GM12878 (cell line): ENCODE results near the gene YEATS4. TPM values are rescaled to one million over a fixed set of nuclear protein-coding genes. Genes with fewer than 3 reads are reported as not detected.

Experiments used
- ATF3 ChIP-seq: IDR thresholded peaks from 2 replicates; pipeline ENCODE4 v1.6.1; 2011; ENCODE audit warnings: low read depth, mild to moderate bottlenecking, low read length, moderate library complexity, borderline replicate concordance; ENCODE audit errors: extremely low read depth
- BCL11A ChIP-seq: IDR thresholded peaks from 2 replicates; pipeline ENCODE4 v1.6.1; 2011; ENCODE audit warnings: low read depth, low read length
- BHLHE40 ChIP-seq, 2 experiments: fragments of 450-650 bp in 1 of 2; IDR thresholded peaks; 2 replicates each; pipeline ENCODE4 v1.6.1; 2011 to 2017; ENCODE audit warnings: low read depth in 2 of 2, borderline replicate concordance in 1 of 2, improper control_type of control experiment in 1 of 2, low read length in 1 of 2, mild to moderate bottlenecking in 1 of 2
- CHD2 ChIP-seq: IDR thresholded peaks from 2 replicates; pipeline ENCODE4 v1.6.1; 2011; ENCODE audit warnings: low read depth, low read length, improper control_type of control experiment, borderline replicate concordance
- CREB1 ChIP-seq: IDR thresholded peaks from 2 replicates; pipeline ENCODE4 v1.6.1; 2012; ENCODE audit warnings: low read depth, mild to moderate bottlenecking, inconsistent platforms
- EED ChIP-seq: sonication (generic); IDR thresholded peaks from 2 replicates; pipeline ENCODE4 v1.6.1; 2016; ENCODE audit warnings: antibody characterized with exemption, low read depth
- EGR1 ChIP-seq, 2 experiments: IDR thresholded peaks; 1 replicate in 1 of 2; 2 replicates in 1 of 2; pipeline ENCODE4 v1.6.1; 2011 to 2012; ENCODE audit warnings: low read depth in 2 of 2, low read length in 2 of 2, borderline replicate concordance in 1 of 2, mild to moderate bottlenecking in 1 of 2, moderate library complexity in 1 of 2
- ELK1 ChIP-seq: IDR thresholded peaks from 2 replicates; pipeline ENCODE4 v1.6.1; 2012; ENCODE audit warnings: low read depth, low read length, improper control_type of control experiment
- IKZF2 ChIP-seq, 2 experiments: fragments of 450-650 bp; IDR thresholded peaks; 2 replicates each; pipeline ENCODE4 v1.6.1; 2017; ENCODE audit warnings: mild to moderate bottlenecking in 2 of 2, moderate library complexity in 2 of 2
- KDM1A ChIP-seq: fragments of 200-600 bp; sonication (generic); IDR thresholded peaks from 2 replicates; pipeline ENCODE4 v1.6.1; 2016; ENCODE audit warnings: borderline replicate concordance
- LARP7 ChIP-seq: fragments of 450-650 bp; IDR thresholded peaks from 2 replicates; pipeline ENCODE4 v1.6.1; 2017; ENCODE audit warnings: mild to moderate bottlenecking
- MAX ChIP-seq: IDR thresholded peaks from 2 replicates; pipeline ENCODE4 v1.6.1; 2012; ENCODE audit warnings: low read depth, low read length, improper control_type of control experiment
- NBN ChIP-seq: fragments of 450-650 bp; IDR thresholded peaks from 2 replicates; pipeline ENCODE4 v1.6.1; 2016
- NKRF ChIP-seq: fragments of 450-650 bp; conservative IDR thresholded peaks from 2 replicates; pipeline ENCODE4 v1.6.1; 2017; ENCODE audit warnings: mild to moderate bottlenecking, moderate library complexity
- NR2C1 ChIP-seq: fragments of 450-650 bp; IDR thresholded peaks from 2 replicates; pipeline ENCODE4 v1.6.1; 2017; ENCODE audit warnings: antibody characterized with exemption, mild to moderate bottlenecking, moderate library complexity
- NRF1 ChIP-seq: conservative IDR thresholded peaks from 2 replicates; pipeline ENCODE4 v1.6.1; 2011; ENCODE audit warnings: mild to moderate bottlenecking, low read depth, low read length, improper control_type of control experiment
- POLR2AphosphoS2 ChIP-seq: IDR thresholded peaks from 2 replicates; pipeline ENCODE4 v1.6.1; 2011; ENCODE audit warnings: low read depth, mild to moderate bottlenecking, low read length, improper control_type of control experiment, moderate library complexity
- POU2F2 ChIP-seq: IDR thresholded peaks from 3 replicates; pipeline ENCODE4 v1.6.1; 2011; ENCODE audit warnings: low read depth, mild to moderate bottlenecking, low read length, borderline replicate concordance
- RBBP5 ChIP-seq: fragments of 200-600 bp; sonication (generic); conservative IDR thresholded peaks from 2 replicates; pipeline ENCODE4 v1.6.1; 2016
- RELB ChIP-seq: fragments of 450-650 bp; IDR thresholded peaks from 2 replicates; pipeline ENCODE4 v1.6.1; 2017; ENCODE audit warnings: low read depth, mild to moderate bottlenecking, moderate library complexity
- SMAD5 ChIP-seq: IDR thresholded peaks from 2 replicates; pipeline ENCODE4 v1.6.1; 2016; ENCODE audit warnings: antibody characterized with exemption, low read depth
- USF1 ChIP-seq: IDR thresholded peaks from 2 replicates; pipeline ENCODE4 v1.6.1; 2011; ENCODE audit warnings: borderline replicate concordance, low read depth, mild to moderate bottlenecking, moderate library complexity, mixed read lengths, low read length; ENCODE audit not compliant: insufficient read depth; ENCODE audit errors: extremely low read length
- ZNF384 ChIP-seq: IDR thresholded peaks from 2 replicates; pipeline ENCODE4 v1.6.1; 2012; ENCODE audit warnings: low read depth, mild to moderate bottlenecking, low read length, improper control_type of control experiment, borderline replicate concordance
- polyA plus RNA-seq, 11 experiments: library from polyadenylated mRNA; depleted of rRNA in 4 of 11; unstranded in 6 of 11; stranded (reverse) in 5 of 11; fragments of >200 nt; fragmentation: Nextera tagmentation in 4 of 11; fragmentation: Illumina TruSeq in 1 of 11; extraction: Ambion mirVana in 4 of 11; extraction: Trizol in 1 of 11; gene quantifications; 1 replicate in 1 of 11; 2 replicates in 10 of 11; pipeline versions ENCODE4 v1.2.1 to v1.2.3, GENCODE V29; 2011 to 2016; ENCODE audit warnings: inconsistent platforms in 2 of 11, missing spikeins in 2 of 11, low read depth in 1 of 11
- total RNA-seq, 4 experiments: library from RNA; depleted of rRNA in 3 of 4; stranded (reverse); fragments of >200 nt in 3 of 4; fragmentation: Illumina TruSeq in 1 of 4; extraction: Trizol in 1 of 4; gene quantifications; 2 replicates each; pipeline versions ENCODE4 v1.2.1 to v1.2.3, GENCODE V29; 2013 to 2021

The YEATS4 gene
- total and polyA plus RNA-seq, 10 of the 15 experiments (the other 5 are each of a cell fraction or from before 2014, with no cell fraction given): 23.8 to 45.4 (median 36.8) TPM

GRCh38 chr12:69359531-69360347, at the start of gene YEATS4 (continued):
- TF ChIP-seq NKRF: peak; percentile 97
- peak; percentile 44; the same call in 2 of the 3 replicates for TF ChIP-seq POU2F2
- TF ChIP-seq BCL11A: 0 out of 2 replicates have a peak, but pooled peaks have one; percentile 9
- peak; percentile 91 for TF ChIP-seq CREB1
- peak; percentile 54; the same call in 1 of the 2 replicates for TF ChIP-seq ATF3
- TF ChIP-seq EGR1 (IDR thresholded peaks at IDR 0.05; ENCODE audit: borderline replicate concordance in 1 of 2, low read depth in 2 of 2, low read length in 2 of 2): peak in 1 of 2 experiments; percentile 53; a peak in 1 of 3 replicates
- peak; percentile 58; the same call in 1 of the 2 replicates for TF ChIP-seq CHD2
- 0 out of 2 replicates have a peak, but pooled peaks have one; percentile 56 for TF ChIP-seq SMAD5
- peak; percentile 66; the same call in 1 of the 2 replicates for TF ChIP-seq ZNF384
- 0 out of 2 replicates have a peak, but pooled peaks have one; percentile 76 for TF ChIP-seq RBBP5
- peak; percentile 72; the same call in 1 of the 2 replicates for TF ChIP-seq ELK1
- peak; percentile 78 for TF ChIP-seq NR2C1
- TF ChIP-seq POLR2AphosphoS2: 0 out of 2 replicates have a peak, but pooled peaks have one; percentile 34
- no peak for TF ChIP-seq USF1
- TF ChIP-seq EED: 0 out of 2 replicates have a peak, but pooled peaks have one; percentile 33
- peak; percentile 72 for TF ChIP-seq LARP7
- peak; percentile 98 for TF ChIP-seq NRF1
- TF ChIP-seq NBN: peak; percentile 76
- peak in 1 of 2 experiments; percentile 47; a peak in 2 of 4 replicates for TF ChIP-seq BHLHE40 (IDR thresholded peaks at IDR 0.05; ENCODE audit: borderline replicate concordance in 1 of 2, low read depth in 2 of 2, low read length in 1 of 2)
- no peak for TF ChIP-seq IKZF2 (IDR thresholded peaks at IDR 0.05)
- TF ChIP-seq KDM1A: no peak
- peak; percentile 61; the same call in 1 of the 2 replicates for TF ChIP-seq RELB
- 0 out of 2 replicates have a peak, but pooled peaks have one; percentile 41 for TF ChIP-seq MAX
